OCI-LY3 (cell line): ENCODE data around the gene KCNN3.

ENCODE experiments used
- H2AFZ ChIP-seq: fragments of 200-600, 300-600 bp; shearing (Covaris generic); 2 replicates; pipeline ENCODE4 v1.6.0; 2014; ENCODE audit warnings: antibody characterized with exemption, low read depth, low read length
- H3K27ac ChIP-seq: fragments of 200-600, 300-600 bp; sonication (generic); 2 replicates; pipeline ENCODE4 v1.5.1; 2014; ENCODE audit warnings: mild to moderate bottlenecking, low read length, moderate library complexity, mixed read lengths
- H3K27me3 ChIP-seq: fragments of 200-600, 300-600 bp; sonication (generic); 2 replicates; pipeline ENCODE4 v1.6.1; 2014; ENCODE audit warnings: low read depth, low read length, mixed read lengths
- H3K36me3 ChIP-seq: fragments of 200-600, 300-600 bp; sonication (generic); replicated peaks from 2 replicates; pipeline ENCODE3; 2014; ENCODE audit warnings: low read depth, low read length, mixed read lengths
- H3K4me1 ChIP-seq: fragments of 300-600, 200-600 bp; sonication (generic); 2 replicates; pipeline ENCODE4 v1.6.1; 2014; ENCODE audit warnings: low read length, mixed read lengths
- H3K4me2 ChIP-seq: fragments of 200-600, 300-600 bp; sonication (generic); 2 replicates; pipeline ENCODE4 v1.6.1; 2014; ENCODE audit warnings: low read length, mixed read lengths
- H3K4me3 ChIP-seq: fragments of 300-600, 200-600 bp; sonication (generic); 2 replicates; pipeline ENCODE4 v1.5.1; 2014; ENCODE audit warnings: antibody characterized with exemption, mild to moderate bottlenecking, low read length, moderate library complexity
- H3K79me2 ChIP-seq: fragments of 300-600, 200-600 bp; shearing (Covaris generic); 2 replicates; pipeline ENCODE4 v1.6.1; 2014; ENCODE audit warnings: mild to moderate bottlenecking, low read length, mixed read lengths
- H3K9ac ChIP-seq: fragments of 300-600, 200-600 bp; shearing (Covaris generic); 2 replicates; pipeline ENCODE4 v1.6.0; 2014; ENCODE audit warnings: mild to moderate bottlenecking, low read length, moderate library complexity
- H3K9me3 ChIP-seq: fragments of 200-600, 300-600 bp; shearing (Covaris generic); 2 replicates; pipeline ENCODE4 v1.6.1; 2014; ENCODE audit warnings: low read length, mixed read lengths; ENCODE audit not compliant: insufficient read depth
- H4K20me1 ChIP-seq: fragments of 200-600, 300-600 bp; sonication (generic); 2 replicates; pipeline ENCODE4 v1.6.1; 2016; ENCODE audit warnings: low read length, mixed read lengths; ENCODE audit not compliant: insufficient read depth
- EZH2phosphoT487 ChIP-seq: fragments of 200-600 bp; shearing (Covaris generic); IDR thresholded peaks from 2 replicates; pipeline ENCODE4 v1.6.1; 2018; ENCODE audit warnings: antibody characterized with exemption, mixed run types, low read depth
- TF ChIP-seq, protein P1 (sequence below): fragments of 200-600, 300-600 bp; sonication (generic); IDR thresholded peaks from 2 replicates; pipeline ENCODE4 v1.5.1; 2014; ENCODE audit warnings: antibody characterized with exemption, low read length, low read depth

Gene KCNN3

GRCh38 chr1:154773551-154773950 lies 96.5 kb downstream of the KCNN3 start:
- Histone ChIP-seq H3K9ac (no peak overlapping the region), H3K9me3 (no peaks in the 10 kb centered on the region), H4K20me1 (no peaks in the 10 kb centered on the region), H3K4me2 (no peak overlapping the region), H3K4me1 (peaks cover 18% of the 10 kb centered on the region), H3K27me3 (no peaks in the 10 kb centered on the region), H3K4me3 (no peak overlapping the region), H3K27ac (no peak overlapping the region), H3K79me2 (no peaks in the 10 kb centered on the region), H2AFZ (no peak overlapping the region), H3K36me3 (no peaks in the 10 kb centered on the region)
- TF ChIP-seq, protein P1, sequence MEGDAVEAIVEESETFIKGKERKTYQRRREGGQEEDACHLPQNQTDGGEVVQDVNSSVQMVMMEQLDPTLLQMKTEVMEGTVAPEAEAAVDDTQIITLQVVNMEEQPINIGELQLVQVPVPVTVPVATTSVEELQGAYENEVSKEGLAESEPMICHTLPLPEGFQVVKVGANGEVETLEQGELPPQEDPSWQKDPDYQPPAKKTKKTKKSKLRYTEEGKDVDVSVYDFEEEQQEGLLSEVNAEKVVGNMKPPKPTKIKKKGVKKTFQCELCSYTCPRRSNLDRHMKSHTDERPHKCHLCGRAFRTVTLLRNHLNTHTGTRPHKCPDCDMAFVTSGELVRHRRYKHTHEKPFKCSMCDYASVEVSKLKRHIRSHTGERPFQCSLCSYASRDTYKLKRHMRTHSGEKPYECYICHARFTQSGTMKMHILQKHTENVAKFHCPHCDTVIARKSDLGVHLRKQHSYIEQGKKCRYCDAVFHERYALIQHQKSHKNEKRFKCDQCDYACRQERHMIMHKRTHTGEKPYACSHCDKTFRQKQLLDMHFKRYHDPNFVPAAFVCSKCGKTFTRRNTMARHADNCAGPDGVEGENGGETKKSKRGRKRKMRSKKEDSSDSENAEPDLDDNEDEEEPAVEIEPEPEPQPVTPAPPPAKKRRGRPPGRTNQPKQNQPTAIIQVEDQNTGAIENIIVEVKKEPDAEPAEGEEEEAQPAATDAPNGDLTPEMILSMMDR = no peak
- no peak for TF ChIP-seq EZH2phosphoT487

- H3K4me2 ChIP-seq = no peak overlapping the region
- H3K4me3 ChIP-seq = no peak overlapping the region
- TF ChIP-seq, protein P1 = peak; percentile 43
- no peak for TF ChIP-seq EZH2phosphoT487
- no peaks in the 10 kb centered on the region for H3K36me3 ChIP-seq
- H2AFZ ChIP-seq = no peak overlapping the region
- no peaks in the 10 kb centered on the region for H3K27me3 ChIP-seq
- H3K9ac ChIP-seq = no peak overlapping the region
- no peaks in the 10 kb centered on the region for H4K20me1 ChIP-seq
- no peaks in the 10 kb centered on the region for H3K79me2 ChIP-seq
- no peak overlapping the region for H3K27ac ChIP-seq
- H3K4me1 ChIP-seq = peaks cover 19% of the 10 kb centered on the region
- no peaks in the 10 kb centered on the region for H3K9me3 ChIP-seq
These were observed 97.2 kb downstream of the KCNN3 start for GRCh38 chr1:154772606-154773506.

DNA sequence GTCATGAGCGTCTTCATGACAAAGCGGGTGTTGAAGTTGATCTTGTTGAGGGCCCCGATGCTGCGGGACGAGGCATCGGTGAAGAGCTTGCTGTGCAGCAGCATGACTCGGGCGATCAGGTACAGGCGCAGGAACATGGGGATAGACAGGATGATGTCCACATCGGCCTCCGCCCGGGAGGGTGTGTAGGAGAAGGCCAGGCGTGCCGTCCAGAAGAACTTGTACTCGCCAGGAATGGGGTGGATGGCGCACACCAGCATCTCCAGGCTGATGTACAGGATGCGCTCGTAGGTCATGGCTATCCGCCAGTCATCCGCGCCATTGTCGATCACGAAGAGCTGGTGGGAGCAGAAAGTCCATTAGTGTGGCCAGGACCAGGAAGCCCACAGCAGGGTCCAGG lies 98.0 kb downstream of the KCNN3 start:
- TF ChIP-seq, protein P1 = no peak
- TF ChIP-seq EZH2phosphoT487 = no peak
- Histone ChIP-seq H2AFZ (no peak overlapping the region), H3K4me2 (no peak overlapping the region), H3K9me3 (no peaks in the 10 kb centered on the region), H3K9ac (no peak overlapping the region), H4K20me1 (no peaks in the 10 kb centered on the region), H3K27ac (no peak overlapping the region), H3K4me1 (peaks cover 19% of the 10 kb centered on the region), H3K36me3 (no peaks in the 10 kb centered on the region), H3K79me2 (no peaks in the 10 kb centered on the region), H3K4me3 (no peak overlapping the region), H3K27me3 (no peaks in the 10 kb centered on the region)

- H3K4me1 ChIP-seq = peaks cover 19% of the 10 kb centered on the region
- no peak overlapping the region for H3K27ac ChIP-seq
- no peak for TF ChIP-seq EZH2phosphoT487
- TF ChIP-seq, protein P1 = no peak
- no peak overlapping the region for H3K9ac ChIP-seq
- H3K36me3 ChIP-seq = no peaks in the 10 kb centered on the region
- H3K79me2 ChIP-seq = no peaks in the 10 kb centered on the region
- H3K27me3 ChIP-seq = no peaks in the 10 kb centered on the region
- H3K9me3 ChIP-seq = no peaks in the 10 kb centered on the region
- H3K4me3 ChIP-seq = no peak overlapping the region
- H4K20me1 ChIP-seq = no peaks in the 10 kb centered on the region
- H2AFZ ChIP-seq = no peak overlapping the region
- no peak overlapping the region for H3K4me2 ChIP-seq
These were observed 99.0 kb downstream of the KCNN3 start for GRCh38 chr1:154770897-154771594.
